Measurements from ENCODE around the gene OR10H1.

OR10H1 gene

GRCh38 chr19:15781661-15782060, 33.8 kb downstream of the OR10H1 start:
- Histone ChIP-seq H3K4me1 (ENCODE audit: insufficient read depth, poor library complexity, severe bottlenecking) (no peaks in the 10 kb centered on the region), H3K9me3 (ENCODE audit: severe bottlenecking) (no peaks in the 10 kb centered on the region), H3K27me3 (ENCODE audit: insufficient read depth, poor library complexity, severe bottlenecking) (no peaks in the 10 kb centered on the region), H3K36me3 (ENCODE audit: low read depth) (no peaks in the 10 kb centered on the region), H3K4me3 (ENCODE audit: severe bottlenecking) (no peak overlapping the region), H3K27ac (ENCODE audit: poor library complexity, severe bottlenecking) (no peak overlapping the region)
- TF ChIP-seq, protein P1, sequence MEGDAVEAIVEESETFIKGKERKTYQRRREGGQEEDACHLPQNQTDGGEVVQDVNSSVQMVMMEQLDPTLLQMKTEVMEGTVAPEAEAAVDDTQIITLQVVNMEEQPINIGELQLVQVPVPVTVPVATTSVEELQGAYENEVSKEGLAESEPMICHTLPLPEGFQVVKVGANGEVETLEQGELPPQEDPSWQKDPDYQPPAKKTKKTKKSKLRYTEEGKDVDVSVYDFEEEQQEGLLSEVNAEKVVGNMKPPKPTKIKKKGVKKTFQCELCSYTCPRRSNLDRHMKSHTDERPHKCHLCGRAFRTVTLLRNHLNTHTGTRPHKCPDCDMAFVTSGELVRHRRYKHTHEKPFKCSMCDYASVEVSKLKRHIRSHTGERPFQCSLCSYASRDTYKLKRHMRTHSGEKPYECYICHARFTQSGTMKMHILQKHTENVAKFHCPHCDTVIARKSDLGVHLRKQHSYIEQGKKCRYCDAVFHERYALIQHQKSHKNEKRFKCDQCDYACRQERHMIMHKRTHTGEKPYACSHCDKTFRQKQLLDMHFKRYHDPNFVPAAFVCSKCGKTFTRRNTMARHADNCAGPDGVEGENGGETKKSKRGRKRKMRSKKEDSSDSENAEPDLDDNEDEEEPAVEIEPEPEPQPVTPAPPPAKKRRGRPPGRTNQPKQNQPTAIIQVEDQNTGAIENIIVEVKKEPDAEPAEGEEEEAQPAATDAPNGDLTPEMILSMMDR (IDR thresholded peaks at IDR 0.05; ENCODE audit: poor library complexity, severe bottlenecking), result no peak
- ATAC-seq (ENCODE audit: low read depth), result no peak
- no peak for DNase-seq (ENCODE audit: low spot score)

DNA sequence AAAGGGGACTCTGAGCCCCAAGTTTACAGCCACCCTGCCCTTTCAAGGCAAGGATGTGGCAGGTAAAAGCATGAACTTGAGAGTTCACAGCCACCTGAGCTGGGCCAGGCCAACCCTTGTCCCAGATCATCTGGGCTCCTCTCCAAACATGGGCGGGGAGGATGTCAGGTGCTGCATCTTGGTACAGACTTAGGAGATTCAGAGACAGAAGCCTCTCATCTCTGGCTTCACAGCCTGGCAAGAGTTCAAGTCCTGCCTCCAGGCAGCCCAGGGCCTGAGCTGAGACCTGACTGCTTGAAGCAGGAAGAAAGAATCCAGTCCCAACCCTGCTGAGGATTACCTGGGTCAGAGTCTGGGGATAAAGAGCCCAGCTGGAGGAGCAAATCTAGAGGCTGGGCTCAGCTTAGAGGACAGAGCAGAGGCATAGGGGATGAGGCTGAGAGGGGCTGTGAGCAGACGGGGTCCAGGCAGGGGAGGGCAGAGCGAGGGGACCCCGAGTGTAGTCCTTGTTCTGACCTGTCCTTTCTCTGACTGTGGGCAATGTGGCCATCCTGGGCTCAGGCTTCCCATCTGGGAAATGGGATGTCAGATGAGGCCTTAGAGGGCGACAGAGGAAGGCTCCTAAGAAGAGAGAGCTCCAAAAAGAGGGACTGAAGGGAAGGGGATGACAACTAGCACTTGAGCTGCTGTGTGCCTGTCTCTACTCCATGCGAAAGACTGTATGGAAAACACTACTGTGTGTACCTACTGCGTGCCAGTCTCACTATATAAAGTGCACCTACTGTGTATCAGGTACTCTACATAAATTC, 34.6 kb downstream of the OR10H1 start:
- Histone ChIP-seq H3K36me3 (ENCODE audit: low read depth) (no peaks in the 10 kb centered on the region), H3K4me3 (ENCODE audit: severe bottlenecking) (no peak overlapping the region), H3K27me3 (ENCODE audit: insufficient read depth, poor library complexity, severe bottlenecking) (no peaks in the 10 kb centered on the region), H3K4me1 (ENCODE audit: insufficient read depth, poor library complexity, severe bottlenecking) (no peaks in the 10 kb centered on the region), H3K9me3 (ENCODE audit: severe bottlenecking) (no peaks in the 10 kb centered on the region), H3K27ac (ENCODE audit: poor library complexity, severe bottlenecking) (no peak overlapping the region)
- TF ChIP-seq, protein P1 (IDR thresholded peaks at IDR 0.05; ENCODE audit: poor library complexity, severe bottlenecking), result no peak
- peak; percentile 33; the same call in 1 of the 3 replicates for ATAC-seq (ENCODE audit: low read depth)
- DNase-seq (ENCODE audit: low spot score), result no peak

- DNase-seq (ENCODE audit: low spot score) (no peak), ATAC-seq (ENCODE audit: low read depth) (peak; percentile 61)
- Histone ChIP-seq H3K9me3 (ENCODE audit: severe bottlenecking) (no peaks in the 10 kb centered on the region), H3K36me3 (ENCODE audit: low read depth) (no peaks in the 10 kb centered on the region), H3K4me1 (ENCODE audit: insufficient read depth, poor library complexity, severe bottlenecking) (no peaks in the 10 kb centered on the region), H3K27me3 (ENCODE audit: insufficient read depth, poor library complexity, severe bottlenecking) (no peaks in the 10 kb centered on the region), H3K4me3 (ENCODE audit: severe bottlenecking) (no peak overlapping the region), H3K27ac (ENCODE audit: poor library complexity, severe bottlenecking) (no peak overlapping the region)
- TF ChIP-seq, protein P1 (IDR thresholded peaks at IDR 0.05; ENCODE audit: poor library complexity, severe bottlenecking), result no peak
Measured at GRCh38 chr19:15779756-15780476, 35.5 kb downstream of the OR10H1 start.

DNA sequence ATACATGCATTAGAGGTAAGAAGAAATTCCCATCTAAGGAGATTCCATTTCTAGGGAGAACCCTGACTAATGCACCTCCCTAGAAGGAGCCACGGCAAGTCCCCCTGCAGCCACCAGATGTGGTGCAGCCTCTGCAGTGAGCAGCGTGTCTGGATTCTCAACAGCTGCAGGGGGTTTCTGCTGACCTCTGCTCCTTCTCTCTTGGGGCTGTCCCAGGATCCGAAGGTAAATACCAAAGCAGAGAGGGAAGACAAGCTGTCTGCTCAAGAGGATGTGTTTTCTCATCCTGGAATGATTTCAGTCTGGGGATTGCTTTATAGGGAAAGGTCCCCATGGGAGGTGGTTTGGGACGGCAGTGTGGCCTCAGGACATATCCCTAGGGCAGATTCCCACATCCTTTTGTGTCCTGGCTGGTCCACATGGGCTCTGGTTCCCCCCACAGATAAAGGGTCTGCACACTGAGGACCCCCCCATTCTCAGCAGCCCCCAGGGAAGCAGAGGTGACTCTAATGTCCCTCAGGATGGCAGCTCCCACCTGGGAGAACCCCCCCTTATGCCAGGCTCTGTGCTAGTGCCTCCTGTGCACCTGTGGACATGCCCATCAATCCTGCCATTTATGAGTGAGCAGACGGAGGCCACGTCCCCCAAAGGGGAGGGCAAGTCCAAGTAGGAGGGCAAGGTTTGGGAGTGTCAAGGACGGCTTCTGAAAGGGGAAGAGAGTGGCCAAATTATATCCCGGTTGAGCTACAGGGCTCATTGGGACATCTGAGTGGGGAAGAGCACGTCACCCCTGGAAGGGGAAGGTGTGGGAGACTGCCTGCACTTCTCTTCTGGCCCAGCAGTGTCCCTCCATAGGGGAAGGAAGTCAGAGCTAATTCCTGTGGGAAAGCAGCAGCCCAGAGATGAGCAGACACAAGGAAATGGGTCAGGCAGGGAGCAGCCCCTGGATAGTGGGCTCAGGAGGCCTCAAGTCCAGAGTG, 38.2 kb downstream of the OR10H1 start:
- ATAC-seq (ENCODE audit: low read depth) (no peak), DNase-seq (ENCODE audit: low spot score) (no peak)
- Histone ChIP-seq H3K9me3 (ENCODE audit: severe bottlenecking) (no peaks in the 10 kb centered on the region), H3K4me1 (ENCODE audit: insufficient read depth, poor library complexity, severe bottlenecking) (no peaks in the 10 kb centered on the region), H3K27me3 (ENCODE audit: insufficient read depth, poor library complexity, severe bottlenecking) (no peaks in the 10 kb centered on the region), H3K27ac (ENCODE audit: poor library complexity, severe bottlenecking) (no peak overlapping the region), H3K4me3 (ENCODE audit: severe bottlenecking) (no peak overlapping the region), H3K36me3 (ENCODE audit: low read depth) (no peaks in the 10 kb centered on the region)
- TF ChIP-seq, protein P1 (IDR thresholded peaks at IDR 0.05; ENCODE audit: poor library complexity, severe bottlenecking), result no peak
